MM.1S (cell line): ENCODE measurements around the gene HOXD9.

ENCODE experiments used
- DNase-seq: peaks from one replicate; pipeline ENCODE4 v3.0.0-alpha.2; 2015
- H2AFZ ChIP-seq: fragments of 300-600 bp; sonication (generic); 2 replicates; pipeline ENCODE4 v1.6.0; 2016; ENCODE audit warnings: antibody characterized with exemption, low read length
- H3F3A ChIP-seq: fragments of 300-600 bp; sonication (generic); 2 replicates; pipeline ENCODE4 v1.6.1; 2016; ENCODE audit warnings: mild to moderate bottlenecking, antibody characterized with exemption, low read length, moderate library complexity, mixed read lengths; ENCODE audit not compliant: insufficient read depth
- H3K27ac ChIP-seq: fragments of 300-600 bp; sonication (generic); 2 replicates; pipeline ENCODE4 v1.5.1; 2016; ENCODE audit warnings: mild to moderate bottlenecking, low read length
- H3K27me3 ChIP-seq: fragments of 300-600 bp; sonication (generic); replicated peaks from 2 replicates; pipeline ENCODE4 v1.6.0; 2016; ENCODE audit warnings: low read length; ENCODE audit not compliant: insufficient read depth
- H3K36me3 ChIP-seq: fragments of 300-600 bp; sonication (generic); replicated peaks from 2 replicates; pipeline ENCODE4 v1.6.1; 2016; ENCODE audit warnings: mild to moderate bottlenecking, low read length, mixed read lengths; ENCODE audit not compliant: insufficient read depth
- H3K4me1 ChIP-seq: fragments of 300-600 bp; sonication (generic); 2 replicates; pipeline ENCODE4 v1.6.1; 2016; ENCODE audit warnings: low read length, mixed read lengths
- H3K4me2 ChIP-seq: fragments of 300-600 bp; sonication (generic); 2 replicates; pipeline ENCODE4 v1.6.0; 2016; ENCODE audit warnings: low read depth, low read length
- H3K4me3 ChIP-seq: fragments of 300-600 bp; sonication (generic); 2 replicates; pipeline ENCODE4 v1.5.1; 2016; ENCODE audit warnings: low read length, mixed read lengths
- H3K79me2 ChIP-seq: fragments of 300-600 bp; sonication (generic); 2 replicates; pipeline ENCODE4 v1.6.1; 2016; ENCODE audit warnings: mixed run types, low read length, mixed read lengths
- H3K9ac ChIP-seq: fragments of 300-600 bp; sonication (generic); 2 replicates; pipeline ENCODE4 v1.6.1; 2016; ENCODE audit warnings: low read length, mixed read lengths
- H3K9me2 ChIP-seq: fragments of 300-600 bp; sonication (generic); replicated peaks from 2 replicates; pipeline ENCODE4 v1.6.1; 2016; ENCODE audit warnings: mild to moderate bottlenecking, low read length, mixed read lengths; ENCODE audit not compliant: insufficient read depth
- H3K9me3 ChIP-seq: fragments of 300-600 bp; sonication (generic); replicated peaks from 2 replicates; pipeline ENCODE4 v1.6.1; 2016; ENCODE audit warnings: mild to moderate bottlenecking, low read length, mixed read lengths; ENCODE audit not compliant: insufficient read depth
- H4K20me1 ChIP-seq: fragments of 300-600 bp; sonication (generic); 2 replicates; pipeline ENCODE4 v1.6.1; 2016; ENCODE audit warnings: mild to moderate bottlenecking, low read length, moderate library complexity, mixed read lengths; ENCODE audit not compliant: insufficient read depth
- EZH2 ChIP-seq: fragments of 300-600 bp; sonication (generic); optimal IDR thresholded peaks from 2 replicates; pipeline ENCODE3; 2017; ENCODE audit warnings: low read depth, mild to moderate bottlenecking, antibody characterized with exemption, low read length, mixed read lengths
- EZH2phosphoT487 ChIP-seq: fragments of 300-600 bp; sonication (generic); IDR thresholded peaks from 2 replicates; pipeline ENCODE4 v1.6.1; 2018; ENCODE audit warnings: antibody characterized with exemption, low read length
- TF ChIP-seq, protein P1 (sequence below): fragments of 300-600 bp; sonication (generic); IDR thresholded peaks from 2 replicates; pipeline ENCODE4 v1.5.1; 2016; ENCODE audit warnings: antibody characterized with exemption, low read length, mixed read lengths

HOXD9 gene

DNA sequence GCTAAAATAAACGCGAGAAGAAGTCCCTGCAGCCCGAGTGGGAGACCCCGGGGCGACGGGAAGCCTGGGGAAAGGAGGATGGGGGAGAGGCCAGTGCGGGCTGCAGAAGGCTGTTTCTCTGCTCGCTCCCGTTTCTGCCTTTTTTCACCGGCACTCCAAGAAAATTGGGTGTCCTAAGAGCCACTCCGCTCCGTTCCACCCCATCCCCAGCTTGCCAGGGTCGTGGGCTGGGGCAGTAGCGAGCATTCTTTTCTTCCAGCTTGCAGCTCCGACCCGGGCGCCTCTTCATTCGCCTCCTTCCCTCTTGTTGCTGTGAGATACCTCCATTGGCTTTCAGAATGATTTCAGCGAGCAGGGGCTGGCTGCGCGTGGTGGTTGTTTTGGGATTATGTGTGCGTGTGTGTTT is 35.7 kb downstream of the HOXD9 start:
- Histone ChIP-seq H3K4me1 (no peaks in the 10 kb centered on the region), H2AFZ (no peak overlapping the region), H3K79me2 (no peaks in the 10 kb centered on the region), H4K20me1 (no peaks in the 10 kb centered on the region), H3K36me3 (no peaks in the 10 kb centered on the region), H3K4me3 (no peak overlapping the region), H3F3A (no peaks in the 10 kb centered on the region), H3K9ac (no peak overlapping the region), H3K27ac (no peak overlapping the region), H3K27me3 (peaks cover 5% of the 10 kb centered on the region; the same call in 1 of the 2 replicates), H3K9me2 (no peaks in the 10 kb centered on the region), H3K4me2 (no peak overlapping the region), H3K9me3 (no peaks in the 10 kb centered on the region)
- TF ChIP-seq EZH2 = no peak
- TF ChIP-seq, protein P1, sequence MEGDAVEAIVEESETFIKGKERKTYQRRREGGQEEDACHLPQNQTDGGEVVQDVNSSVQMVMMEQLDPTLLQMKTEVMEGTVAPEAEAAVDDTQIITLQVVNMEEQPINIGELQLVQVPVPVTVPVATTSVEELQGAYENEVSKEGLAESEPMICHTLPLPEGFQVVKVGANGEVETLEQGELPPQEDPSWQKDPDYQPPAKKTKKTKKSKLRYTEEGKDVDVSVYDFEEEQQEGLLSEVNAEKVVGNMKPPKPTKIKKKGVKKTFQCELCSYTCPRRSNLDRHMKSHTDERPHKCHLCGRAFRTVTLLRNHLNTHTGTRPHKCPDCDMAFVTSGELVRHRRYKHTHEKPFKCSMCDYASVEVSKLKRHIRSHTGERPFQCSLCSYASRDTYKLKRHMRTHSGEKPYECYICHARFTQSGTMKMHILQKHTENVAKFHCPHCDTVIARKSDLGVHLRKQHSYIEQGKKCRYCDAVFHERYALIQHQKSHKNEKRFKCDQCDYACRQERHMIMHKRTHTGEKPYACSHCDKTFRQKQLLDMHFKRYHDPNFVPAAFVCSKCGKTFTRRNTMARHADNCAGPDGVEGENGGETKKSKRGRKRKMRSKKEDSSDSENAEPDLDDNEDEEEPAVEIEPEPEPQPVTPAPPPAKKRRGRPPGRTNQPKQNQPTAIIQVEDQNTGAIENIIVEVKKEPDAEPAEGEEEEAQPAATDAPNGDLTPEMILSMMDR = no peak
- no peak for TF ChIP-seq EZH2phosphoT487
- no peak for DNase-seq

DNA sequence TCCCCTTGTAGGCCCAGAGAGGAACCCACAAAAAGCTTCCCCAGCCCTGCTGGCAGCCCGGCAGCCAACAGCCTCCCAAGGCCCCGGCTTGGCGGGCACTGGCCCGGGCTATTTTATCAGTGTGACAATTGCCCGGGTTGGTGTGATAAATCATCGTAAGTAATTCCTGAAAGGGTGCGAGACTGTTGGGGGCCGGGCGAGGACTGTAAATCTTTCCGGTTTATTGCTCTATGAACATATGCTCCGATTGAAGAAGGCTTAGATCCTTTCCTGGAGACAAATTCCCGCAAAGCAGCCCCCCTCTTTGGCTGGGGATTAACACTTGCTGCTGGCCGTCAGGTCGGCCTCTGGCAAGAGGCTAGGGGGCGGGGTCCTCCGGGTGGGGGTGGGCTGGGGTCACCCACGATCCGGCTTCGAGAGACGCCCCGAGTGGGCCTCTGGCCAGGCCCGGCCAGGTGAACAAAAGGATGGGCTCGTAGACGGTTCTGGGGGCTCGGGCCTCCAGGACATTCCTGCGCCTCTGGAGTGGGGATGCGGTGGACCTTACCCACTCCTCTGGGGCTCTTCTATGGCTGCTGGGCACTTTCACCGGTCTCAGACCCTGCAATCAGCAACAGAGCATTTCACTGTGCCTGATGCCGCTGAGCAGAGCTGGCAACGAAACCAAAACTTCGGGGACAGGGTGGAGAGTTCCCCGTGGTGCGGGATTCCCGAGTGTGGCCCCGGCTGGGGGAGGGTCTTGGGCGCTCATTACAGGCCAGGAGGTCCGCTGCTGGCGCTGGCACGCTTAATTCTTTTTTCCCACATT is 36.5 kb downstream of the HOXD9 start:
- Histone ChIP-seq H3K4me3 (no peak overlapping the region), H3K79me2 (no peaks in the 10 kb centered on the region), H3K9me2 (no peaks in the 10 kb centered on the region), H3K4me2 (no peak overlapping the region), H3K9me3 (no peaks in the 10 kb centered on the region), H3K4me1 (no peaks in the 10 kb centered on the region), H4K20me1 (no peaks in the 10 kb centered on the region), H3K9ac (no peak overlapping the region), H2AFZ (no peak overlapping the region), H3K27ac (no peak overlapping the region), H3K36me3 (no peaks in the 10 kb centered on the region), H3F3A (no peaks in the 10 kb centered on the region), H3K27me3 (peaks cover 8% of the 10 kb centered on the region; the same call in 1 of the 2 replicates)
- no peak for TF ChIP-seq EZH2
- no peak for TF ChIP-seq EZH2phosphoT487
- TF ChIP-seq, protein P1 = no peak
- DNase-seq = no peak

DNA sequence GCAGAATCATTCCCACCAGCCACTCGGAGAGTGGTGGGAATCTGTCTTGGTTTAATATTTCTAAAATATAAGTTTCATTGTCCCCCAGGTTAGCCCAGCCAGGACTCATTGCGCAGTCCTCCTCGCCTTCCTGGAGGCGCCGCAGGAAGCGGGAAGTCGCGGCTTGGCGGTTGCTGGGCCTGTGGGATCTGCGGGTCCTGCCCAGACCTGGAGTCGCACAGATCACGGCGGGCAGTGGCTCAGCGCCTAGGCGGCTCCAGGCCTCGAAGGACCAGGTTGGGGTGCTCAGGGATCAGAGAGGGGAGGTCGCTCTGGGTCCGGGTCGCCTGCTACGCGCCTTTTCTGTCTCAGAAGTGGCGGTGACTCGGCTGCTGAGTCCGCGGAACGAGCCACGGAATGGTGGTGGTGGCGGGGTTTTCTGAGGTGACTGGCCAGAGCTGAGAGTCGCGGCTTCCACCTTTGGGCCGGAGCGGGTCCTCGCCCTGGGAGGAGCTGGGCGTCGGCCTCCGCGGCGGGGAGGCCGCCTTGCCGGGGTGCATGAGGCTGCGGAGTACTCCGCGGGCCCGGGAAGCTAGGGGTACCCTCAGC is 37.2 kb downstream of the HOXD9 start:
- Histone ChIP-seq H3K79me2 (no peaks in the 10 kb centered on the region), H4K20me1 (no peaks in the 10 kb centered on the region), H3K4me2 (no peak overlapping the region), H3K9me2 (no peaks in the 10 kb centered on the region), H3K9ac (no peak overlapping the region), H3K4me1 (no peaks in the 10 kb centered on the region), H3K4me3 (no peak overlapping the region), H2AFZ (no peak overlapping the region), H3F3A (no peaks in the 10 kb centered on the region), H3K36me3 (no peaks in the 10 kb centered on the region), H3K27ac (no peak overlapping the region), H3K27me3 (peaks cover 8% of the 10 kb centered on the region; the same call in 1 of the 2 replicates), H3K9me3 (no peaks in the 10 kb centered on the region)
- no peak for TF ChIP-seq EZH2phosphoT487
- no peak for TF ChIP-seq EZH2
- TF ChIP-seq, protein P1 = no peak
- no peak for DNase-seq
